Nephron progenitor cell (in vitro differentiated cells): ENCODE results near the gene MATR3.
"Not testable (repeated sequence)": the region's sequence is repeated elsewhere in the genome, so short reads cannot be mapped to it uniquely, and the experiment has no call there.

ENCODE experiments used
- DNase-seq: peaks from one replicate; pipeline ENCODE4 v3.0.0; 2021
- H3K27ac Mint-ChIP-seq: 2 replicates; pipeline ENCODE4 v1.8.0; 2021; ENCODE audit warnings: mild to moderate bottlenecking, moderate library complexity, mixed read lengths
- H3K27me3 Mint-ChIP-seq: 2 replicates; pipeline ENCODE4 v1.8.0; 2021; ENCODE audit warnings: mild to moderate bottlenecking, low read depth, mixed read lengths; ENCODE audit not compliant: poor library complexity
- H3K36me3 Mint-ChIP-seq: 2 replicates; pipeline ENCODE4 v1.8.0; 2021; ENCODE audit warnings: low read depth, mixed read lengths
- H3K4me1 Mint-ChIP-seq: 2 replicates; pipeline ENCODE4 v1.8.0; 2021; ENCODE audit warnings: mixed read lengths
- H3K4me3 Mint-ChIP-seq: 2 replicates; pipeline ENCODE4 v1.8.0; 2021; ENCODE audit warnings: mild to moderate bottlenecking, moderate library complexity, mixed read lengths
- H3K9me3 Mint-ChIP-seq: 2 replicates; pipeline ENCODE4 v1.8.0; 2021; ENCODE audit warnings: mild to moderate bottlenecking, moderate library complexity, mixed read lengths
- TF ChIP-seq, protein P1 (sequence below): fragments of 200-600 bp; sonication (generic); IDR thresholded peaks from 2 replicates; pipeline ENCODE4 v1.5.0; 2021; ENCODE audit warnings: antibody characterized with exemption

Gene MATR3

GRCh38 chr5:139341689-139342422 lies 48.3 kb downstream of the MATR3 start, which contains the start of gene PAIP2:
Gene PAIP2 (plus strand): TSS chr5:139341854. CDS start chr5:139363785, 21,931 bp downstream.
- Mint-ChIP-seq H3K4me3 (peak within 1 kb of the TSS; percentile 91), H3K27ac (peak within 1 kb of the TSS; percentile 99)
- peak; percentile 99 for DNase-seq

DNA sequence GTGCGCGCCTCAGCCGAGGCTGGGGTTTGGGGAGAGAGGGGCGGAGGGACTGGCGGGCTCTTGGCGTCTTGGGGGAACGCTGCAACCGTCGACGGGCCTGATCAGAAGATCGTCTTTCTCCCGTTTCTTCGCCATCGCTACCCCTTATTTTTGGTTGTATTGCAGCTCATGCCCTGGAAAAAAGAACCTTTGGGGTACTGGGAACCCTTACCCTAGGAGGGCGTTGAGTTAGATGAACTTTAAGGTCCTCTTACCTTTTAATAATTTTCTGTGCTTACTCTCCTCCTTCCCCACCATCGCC lies 48.8 kb downstream of the MATR3 start:
- H3K36me3 Mint-ChIP-seq: peaks cover 44% of the 10 kb centered on the region
- DNase-seq: no peak
- peaks cover 24% of the 10 kb centered on the region for H3K9me3 Mint-ChIP-seq
- H3K27ac Mint-ChIP-seq: peak overlapping the region; percentile 99
- TF ChIP-seq, protein P1, sequence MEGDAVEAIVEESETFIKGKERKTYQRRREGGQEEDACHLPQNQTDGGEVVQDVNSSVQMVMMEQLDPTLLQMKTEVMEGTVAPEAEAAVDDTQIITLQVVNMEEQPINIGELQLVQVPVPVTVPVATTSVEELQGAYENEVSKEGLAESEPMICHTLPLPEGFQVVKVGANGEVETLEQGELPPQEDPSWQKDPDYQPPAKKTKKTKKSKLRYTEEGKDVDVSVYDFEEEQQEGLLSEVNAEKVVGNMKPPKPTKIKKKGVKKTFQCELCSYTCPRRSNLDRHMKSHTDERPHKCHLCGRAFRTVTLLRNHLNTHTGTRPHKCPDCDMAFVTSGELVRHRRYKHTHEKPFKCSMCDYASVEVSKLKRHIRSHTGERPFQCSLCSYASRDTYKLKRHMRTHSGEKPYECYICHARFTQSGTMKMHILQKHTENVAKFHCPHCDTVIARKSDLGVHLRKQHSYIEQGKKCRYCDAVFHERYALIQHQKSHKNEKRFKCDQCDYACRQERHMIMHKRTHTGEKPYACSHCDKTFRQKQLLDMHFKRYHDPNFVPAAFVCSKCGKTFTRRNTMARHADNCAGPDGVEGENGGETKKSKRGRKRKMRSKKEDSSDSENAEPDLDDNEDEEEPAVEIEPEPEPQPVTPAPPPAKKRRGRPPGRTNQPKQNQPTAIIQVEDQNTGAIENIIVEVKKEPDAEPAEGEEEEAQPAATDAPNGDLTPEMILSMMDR: no peak
- peak overlapping the region; percentile 91 for H3K4me3 Mint-ChIP-seq
- H3K27me3 Mint-ChIP-seq: peaks cover 12% of the 10 kb centered on the region
- peaks cover 33% of the 10 kb centered on the region for H3K4me1 Mint-ChIP-seq

More at GRCh38 chr5:139341689-139342422, 48.3 kb downstream of the MATR3 start, which contains the start of gene PAIP2:
- Mint-ChIP-seq H3K9me3 (peaks cover 23% of the 10 kb centered on the region), H3K27me3 (peaks cover 12% of the 10 kb centered on the region), H3K36me3 (peaks cover 39% of the 10 kb centered on the region), H3K4me1 (peaks cover 33% of the 10 kb centered on the region)
- TF ChIP-seq, protein P1: peak; percentile 48

- Mint-ChIP-seq H3K27ac (no peak overlapping the region), H3K27me3 (peaks cover 12% of the 10 kb centered on the region), H3K4me1 (peaks cover 33% of the 10 kb centered on the region), H3K9me3 (peaks cover 24% of the 10 kb centered on the region), H3K36me3 (peaks cover 50% of the 10 kb centered on the region), H3K4me3 (peak overlapping the region; percentile 91)
- TF ChIP-seq, protein P1: no peak
- no peak for DNase-seq
Measured at GRCh38 chr5:139343476-139343875, 49.9 kb downstream of the MATR3 start.

GRCh38 chr5:139344177-139344576 lies 50.6 kb downstream of the MATR3 start:
- no peak for DNase-seq
- TF ChIP-seq, protein P1: no peak
- H3K9me3 Mint-ChIP-seq: peaks cover 24% of the 10 kb centered on the region
- peaks cover 37% of the 10 kb centered on the region for H3K4me1 Mint-ChIP-seq
- peaks cover 57% of the 10 kb centered on the region for H3K36me3 Mint-ChIP-seq
- H3K27me3 Mint-ChIP-seq: peaks cover 12% of the 10 kb centered on the region
- no peak overlapping the region for H3K27ac Mint-ChIP-seq
- H3K4me3 Mint-ChIP-seq: peak overlapping the region; percentile 91

DNA sequence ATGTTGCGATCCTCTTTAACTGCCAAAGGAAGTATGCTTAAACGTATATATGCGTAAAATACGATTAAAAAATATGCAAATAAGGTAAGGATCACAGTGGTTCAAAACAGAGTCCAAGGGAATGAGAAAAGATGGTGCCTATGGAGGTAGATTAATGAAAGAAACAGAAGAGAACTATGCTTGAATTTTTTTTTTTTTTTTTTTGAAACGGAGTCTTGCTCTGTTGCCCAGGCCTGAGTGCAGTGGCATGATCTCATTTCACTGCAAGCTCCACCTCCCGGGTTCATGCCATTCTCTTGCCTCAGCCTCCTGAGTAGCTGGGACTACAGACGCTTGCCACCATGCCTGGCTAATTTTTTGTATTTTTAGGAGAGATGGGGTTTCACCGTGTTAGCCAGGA lies 51.9 kb downstream of the MATR3 start:
- not testable (repeated sequence) for H3K4me3 Mint-ChIP-seq, DNase-seq, H3K27me3 Mint-ChIP-seq
- peak overlapping the region; percentile 66 for H3K27ac Mint-ChIP-seq
- peaks cover 62% of the 10 kb centered on the region for H3K36me3 Mint-ChIP-seq
- H3K4me1 Mint-ChIP-seq: peaks cover 37% of the 10 kb centered on the region
- peaks cover 24% of the 10 kb centered on the region for H3K9me3 Mint-ChIP-seq

DNA sequence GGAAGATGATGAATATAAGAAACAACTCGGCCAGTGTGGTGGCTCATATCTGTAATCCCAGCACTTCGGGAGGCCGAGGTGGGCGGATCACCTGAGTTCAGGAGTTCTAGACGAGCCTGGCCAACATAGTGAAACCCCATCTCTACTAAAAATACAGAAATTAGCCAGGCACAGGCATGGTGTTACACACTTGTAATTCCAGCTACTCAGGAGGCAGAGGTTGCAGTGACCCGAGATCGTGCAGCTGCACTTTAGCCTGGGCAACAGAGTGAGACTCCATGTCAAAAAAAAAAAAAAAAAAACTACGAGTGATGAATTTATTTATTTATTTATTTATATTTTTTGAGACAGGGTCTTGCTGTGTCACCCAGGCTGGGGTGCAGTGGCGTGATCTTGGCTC lies 54.3 kb downstream of the MATR3 start:
- Mint-ChIP-seq H3K36me3 (peaks cover 87% of the 10 kb centered on the region), H3K4me1 (peaks cover 24% of the 10 kb centered on the region), H3K9me3 (peaks cover 31% of the 10 kb centered on the region)
- not testable (repeated sequence) for H3K27me3 Mint-ChIP-seq, H3K4me3 Mint-ChIP-seq, DNase-seq, H3K27ac Mint-ChIP-seq

DNA sequence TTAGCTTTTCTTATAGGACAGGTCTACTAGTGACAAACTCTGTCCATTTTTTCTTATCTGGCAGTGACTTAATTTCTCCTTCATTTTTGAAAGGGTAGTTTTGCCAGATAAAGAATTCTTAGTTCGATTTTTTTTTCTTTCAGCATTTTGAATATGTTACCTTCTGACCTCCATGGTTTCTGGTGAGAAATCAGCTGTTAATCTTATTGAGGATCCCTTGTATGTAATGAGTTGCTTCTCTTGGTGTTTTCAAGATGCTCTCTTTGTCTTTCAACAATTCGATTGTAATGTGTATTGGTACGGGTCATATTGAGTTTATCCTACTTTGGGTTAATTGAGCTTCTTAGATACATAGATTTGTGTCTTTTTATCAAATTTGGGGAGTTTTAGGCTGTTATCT lies 60.6 kb downstream of the MATR3 start:
- no peaks in the 10 kb centered on the region for H3K4me1 Mint-ChIP-seq
- no peak overlapping the region for H3K27ac Mint-ChIP-seq
- DNase-seq: no peak
- peaks cover 4% of the 10 kb centered on the region for H3K27me3 Mint-ChIP-seq
- TF ChIP-seq, protein P1: no peak
- peaks cover 88% of the 10 kb centered on the region for H3K36me3 Mint-ChIP-seq
- no peak overlapping the region for H3K4me3 Mint-ChIP-seq
- H3K9me3 Mint-ChIP-seq: peaks cover 34% of the 10 kb centered on the region

DNA sequence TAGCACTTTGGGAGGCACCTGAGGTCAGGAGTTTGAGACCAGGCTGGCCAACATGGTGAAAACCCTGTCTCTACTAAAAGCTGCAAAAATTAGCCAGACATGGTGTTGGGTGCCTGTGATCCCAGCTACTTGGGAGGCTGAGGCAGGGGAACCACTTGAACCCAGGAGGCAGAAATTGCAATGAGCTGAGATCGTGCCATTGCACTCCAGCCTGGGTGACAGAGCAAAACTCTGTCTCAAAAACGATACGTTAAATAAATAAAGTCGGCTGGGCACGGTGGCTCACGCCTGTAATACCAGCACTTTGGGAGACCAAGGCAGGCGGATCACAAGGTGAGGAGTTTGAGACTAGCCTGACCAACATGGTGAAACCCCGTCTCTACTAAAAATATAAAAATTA lies 62.4 kb downstream of the MATR3 start:
- H3K4me1 Mint-ChIP-seq, DNase-seq, H3K4me3 Mint-ChIP-seq, H3K27ac Mint-ChIP-seq, H3K27me3 Mint-ChIP-seq: not testable (repeated sequence)
- peaks cover 34% of the 10 kb centered on the region for H3K9me3 Mint-ChIP-seq
- H3K36me3 Mint-ChIP-seq: peaks cover 90% of the 10 kb centered on the region
